ENCODE measurements around the gene LINGO3.

GRCh38 chr19:2345076-2345475 lies 37.1 kb upstream of the LINGO3 start:
- TF ChIP-seq POLR2AphosphoS5 (IDR thresholded peaks at IDR 0.05) (no peak), CTCF (IDR thresholded peaks at IDR 0.05) (no peak)
